SK-N-SH (cell line): ENCODE data around the gene EPB41L5.
"Not testable (repeated sequence)": the region's sequence is repeated elsewhere in the genome, so short reads cannot be mapped to it uniquely, and the experiment has no call there.

Source experiments
- EP300 ChIP-seq, 2 experiments: IDR thresholded peaks; 2 replicates each; pipeline versions ENCODE4 v1.4.0 to v1.6.1; 2012; ENCODE audit warnings: borderline replicate concordance in 1 of 2, low read depth in 1 of 2, low read length in 1 of 2
- GABPA ChIP-seq: IDR thresholded peaks from 2 replicates; pipeline ENCODE4 v1.4.0; 2012; ENCODE audit warnings: low read depth, mild to moderate bottlenecking
- MXI1 ChIP-seq: IDR thresholded peaks from 2 replicates; pipeline ENCODE4 v1.6.1; 2012; ENCODE audit warnings: mild to moderate bottlenecking, low read depth, low read length, improper control_type of control experiment
- NRF1 ChIP-seq: IDR thresholded peaks from 2 replicates; pipeline ENCODE4 v1.6.1; 2012; ENCODE audit warnings: low read depth, mild to moderate bottlenecking, low read length
- POLR2AphosphoS5 ChIP-seq: IDR thresholded peaks from 2 replicates; pipeline ENCODE4 v1.6.1; 2012; ENCODE audit warnings: low read depth, low read length
- SIN3A ChIP-seq: IDR thresholded peaks from 2 replicates; pipeline ENCODE4 v1.6.1; 2012; ENCODE audit warnings: low read depth, mild to moderate bottlenecking, low read length, moderate library complexity, borderline replicate concordance
- SMC3 ChIP-seq: IDR thresholded peaks from 2 replicates; pipeline ENCODE4 v1.6.1; 2012; ENCODE audit warnings: low read depth, low read length, improper control_type of control experiment
- TF ChIP-seq, protein P1 (sequence below): fragments of 200-600 bp; sonication (generic); IDR thresholded peaks from 2 replicates; pipeline ENCODE4 v1.6.1; 2017; ENCODE audit warnings: antibody characterized with exemption, mild to moderate bottlenecking, moderate library complexity
- TF ChIP-seq, protein P2 (sequence below): IDR thresholded peaks from 2 replicates; pipeline ENCODE4 v1.6.1; 2012; ENCODE audit warnings: mild to moderate bottlenecking, low read depth, low read length, moderate library complexity
- TF ChIP-seq, protein P3 (sequence below): IDR thresholded peaks from 2 replicates; pipeline ENCODE4 v1.4.0; 2012; ENCODE audit warnings: low read depth, borderline replicate concordance

DNA sequence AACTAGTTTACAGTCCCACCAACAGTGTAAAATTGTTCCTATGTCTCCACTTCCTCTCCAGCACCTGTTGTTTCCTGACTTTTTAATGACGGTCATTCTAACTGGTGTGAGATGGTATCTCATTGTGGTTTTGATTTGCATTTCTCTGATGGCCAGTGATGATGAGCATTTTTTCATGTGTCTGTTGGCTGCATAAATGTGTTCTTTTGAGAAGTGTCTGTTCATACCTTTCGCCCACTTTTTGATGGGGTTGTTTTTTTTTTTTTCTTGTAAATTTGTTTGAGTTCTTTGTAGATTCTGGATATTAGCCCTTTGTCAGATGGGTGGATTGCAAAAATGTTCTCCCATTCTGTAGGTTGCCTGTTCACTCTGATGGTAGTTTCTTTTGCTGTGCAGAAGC, 33.4 kb downstream of the EPB41L5 start:
- TF ChIP-seq POLR2AphosphoS5; MXI1; GABPA; NRF1; SMC3; SIN3A; EP300 (IDR thresholded peaks at IDR 0.05; ENCODE audit: borderline replicate concordance in 1 of 2, low read depth in 1 of 2, low read length in 1 of 2): not testable (repeated sequence)
- TF ChIP-seq, protein P1, sequence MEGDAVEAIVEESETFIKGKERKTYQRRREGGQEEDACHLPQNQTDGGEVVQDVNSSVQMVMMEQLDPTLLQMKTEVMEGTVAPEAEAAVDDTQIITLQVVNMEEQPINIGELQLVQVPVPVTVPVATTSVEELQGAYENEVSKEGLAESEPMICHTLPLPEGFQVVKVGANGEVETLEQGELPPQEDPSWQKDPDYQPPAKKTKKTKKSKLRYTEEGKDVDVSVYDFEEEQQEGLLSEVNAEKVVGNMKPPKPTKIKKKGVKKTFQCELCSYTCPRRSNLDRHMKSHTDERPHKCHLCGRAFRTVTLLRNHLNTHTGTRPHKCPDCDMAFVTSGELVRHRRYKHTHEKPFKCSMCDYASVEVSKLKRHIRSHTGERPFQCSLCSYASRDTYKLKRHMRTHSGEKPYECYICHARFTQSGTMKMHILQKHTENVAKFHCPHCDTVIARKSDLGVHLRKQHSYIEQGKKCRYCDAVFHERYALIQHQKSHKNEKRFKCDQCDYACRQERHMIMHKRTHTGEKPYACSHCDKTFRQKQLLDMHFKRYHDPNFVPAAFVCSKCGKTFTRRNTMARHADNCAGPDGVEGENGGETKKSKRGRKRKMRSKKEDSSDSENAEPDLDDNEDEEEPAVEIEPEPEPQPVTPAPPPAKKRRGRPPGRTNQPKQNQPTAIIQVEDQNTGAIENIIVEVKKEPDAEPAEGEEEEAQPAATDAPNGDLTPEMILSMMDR, result not testable (repeated sequence)
- TF ChIP-seq, protein P2, sequence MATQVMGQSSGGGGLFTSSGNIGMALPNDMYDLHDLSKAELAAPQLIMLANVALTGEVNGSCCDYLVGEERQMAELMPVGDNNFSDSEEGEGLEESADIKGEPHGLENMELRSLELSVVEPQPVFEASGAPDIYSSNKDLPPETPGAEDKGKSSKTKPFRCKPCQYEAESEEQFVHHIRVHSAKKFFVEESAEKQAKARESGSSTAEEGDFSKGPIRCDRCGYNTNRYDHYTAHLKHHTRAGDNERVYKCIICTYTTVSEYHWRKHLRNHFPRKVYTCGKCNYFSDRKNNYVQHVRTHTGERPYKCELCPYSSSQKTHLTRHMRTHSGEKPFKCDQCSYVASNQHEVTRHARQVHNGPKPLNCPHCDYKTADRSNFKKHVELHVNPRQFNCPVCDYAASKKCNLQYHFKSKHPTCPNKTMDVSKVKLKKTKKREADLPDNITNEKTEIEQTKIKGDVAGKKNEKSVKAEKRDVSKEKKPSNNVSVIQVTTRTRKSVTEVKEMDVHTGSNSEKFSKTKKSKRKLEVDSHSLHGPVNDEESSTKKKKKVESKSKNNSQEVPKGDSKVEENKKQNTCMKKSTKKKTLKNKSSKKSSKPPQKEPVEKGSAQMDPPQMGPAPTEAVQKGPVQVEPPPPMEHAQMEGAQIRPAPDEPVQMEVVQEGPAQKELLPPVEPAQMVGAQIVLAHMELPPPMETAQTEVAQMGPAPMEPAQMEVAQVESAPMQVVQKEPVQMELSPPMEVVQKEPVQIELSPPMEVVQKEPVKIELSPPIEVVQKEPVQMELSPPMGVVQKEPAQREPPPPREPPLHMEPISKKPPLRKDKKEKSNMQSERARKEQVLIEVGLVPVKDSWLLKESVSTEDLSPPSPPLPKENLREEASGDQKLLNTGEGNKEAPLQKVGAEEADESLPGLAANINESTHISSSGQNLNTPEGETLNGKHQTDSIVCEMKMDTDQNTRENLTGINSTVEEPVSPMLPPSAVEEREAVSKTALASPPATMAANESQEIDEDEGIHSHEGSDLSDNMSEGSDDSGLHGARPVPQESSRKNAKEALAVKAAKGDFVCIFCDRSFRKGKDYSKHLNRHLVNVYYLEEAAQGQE, result not testable (repeated sequence)
- TF ChIP-seq, protein P3, sequence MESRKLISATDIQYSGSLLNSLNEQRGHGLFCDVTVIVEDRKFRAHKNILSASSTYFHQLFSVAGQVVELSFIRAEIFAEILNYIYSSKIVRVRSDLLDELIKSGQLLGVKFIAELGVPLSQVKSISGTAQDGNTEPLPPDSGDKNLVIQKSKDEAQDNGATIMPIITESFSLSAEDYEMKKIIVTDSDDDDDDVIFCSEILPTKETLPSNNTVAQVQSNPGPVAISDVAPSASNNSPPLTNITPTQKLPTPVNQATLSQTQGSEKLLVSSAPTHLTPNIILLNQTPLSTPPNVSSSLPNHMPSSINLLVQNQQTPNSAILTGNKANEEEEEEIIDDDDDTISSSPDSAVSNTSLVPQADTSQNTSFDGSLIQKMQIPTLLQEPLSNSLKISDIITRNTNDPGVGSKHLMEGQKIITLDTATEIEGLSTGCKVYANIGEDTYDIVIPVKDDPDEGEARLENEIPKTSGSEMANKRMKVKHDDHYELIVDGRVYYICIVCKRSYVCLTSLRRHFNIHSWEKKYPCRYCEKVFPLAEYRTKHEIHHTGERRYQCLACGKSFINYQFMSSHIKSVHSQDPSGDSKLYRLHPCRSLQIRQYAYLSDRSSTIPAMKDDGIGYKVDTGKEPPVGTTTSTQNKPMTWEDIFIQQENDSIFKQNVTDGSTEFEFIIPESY, result not testable (repeated sequence)
